Measurements from ENCODE around the gene SLC26A4. TPM values are rescaled to one million over a fixed set of nuclear protein-coding genes. Genes with fewer than 3 reads are reported as not detected.

The SLC26A4 gene
- total and polyA plus RNA-seq, 7 donors, result 0.25 to 1.4 (median 0.57) TPM; not detected in 1

- no peaks in the 10 kb centered on the region for H3K36me3 ChIP-seq
- WGBS, 2 donors, result 97% methylated on average over 5 of the region's 5 CpGs
- H3K9me3 ChIP-seq, result no peaks in the 10 kb centered on the region
- no peak overlapping the region for H3K4me3 ChIP-seq
- H3K4me1 ChIP-seq, result no peaks in the 10 kb centered on the region
- H3K27me3 ChIP-seq, result no peaks in the 10 kb centered on the region
- intact Hi-C loops (cut with DNase I), result no loop called here
- TF ChIP-seq POLR2A (IDR thresholded peaks at IDR 0.05), result no peak
- no peak for TF ChIP-seq EP300 (IDR thresholded peaks at IDR 0.05)
- no peak for DNase-seq
- no peak overlapping the region for H3K27ac ChIP-seq
Measured at GRCh38 chr7:107652642-107653041, 8.0 kb upstream of the SLC26A4 start.

- H3K9me3 ChIP-seq, result no peaks in the 10 kb centered on the region
- DNase-seq, result no peak
- no peaks in the 10 kb centered on the region for H3K36me3 ChIP-seq
- intact Hi-C loops (cut with DNase I), result no loop called here
- H3K27ac ChIP-seq, result no peak overlapping the region
- TF ChIP-seq EP300 (IDR thresholded peaks at IDR 0.05) (no peak), POLR2A (IDR thresholded peaks at IDR 0.05) (no peak), POLR2AphosphoS5 (IDR thresholded peaks at IDR 0.05) (no peak)
- TF ChIP-seq, protein P1, sequence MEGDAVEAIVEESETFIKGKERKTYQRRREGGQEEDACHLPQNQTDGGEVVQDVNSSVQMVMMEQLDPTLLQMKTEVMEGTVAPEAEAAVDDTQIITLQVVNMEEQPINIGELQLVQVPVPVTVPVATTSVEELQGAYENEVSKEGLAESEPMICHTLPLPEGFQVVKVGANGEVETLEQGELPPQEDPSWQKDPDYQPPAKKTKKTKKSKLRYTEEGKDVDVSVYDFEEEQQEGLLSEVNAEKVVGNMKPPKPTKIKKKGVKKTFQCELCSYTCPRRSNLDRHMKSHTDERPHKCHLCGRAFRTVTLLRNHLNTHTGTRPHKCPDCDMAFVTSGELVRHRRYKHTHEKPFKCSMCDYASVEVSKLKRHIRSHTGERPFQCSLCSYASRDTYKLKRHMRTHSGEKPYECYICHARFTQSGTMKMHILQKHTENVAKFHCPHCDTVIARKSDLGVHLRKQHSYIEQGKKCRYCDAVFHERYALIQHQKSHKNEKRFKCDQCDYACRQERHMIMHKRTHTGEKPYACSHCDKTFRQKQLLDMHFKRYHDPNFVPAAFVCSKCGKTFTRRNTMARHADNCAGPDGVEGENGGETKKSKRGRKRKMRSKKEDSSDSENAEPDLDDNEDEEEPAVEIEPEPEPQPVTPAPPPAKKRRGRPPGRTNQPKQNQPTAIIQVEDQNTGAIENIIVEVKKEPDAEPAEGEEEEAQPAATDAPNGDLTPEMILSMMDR (IDR thresholded peaks at IDR 0.05), result no peak
- H3K27me3 ChIP-seq, result peaks cover 19 to 37% (median 27%) of the 10 kb centered on the region in 3 donors
- no peak overlapping the region for H3K4me3 ChIP-seq
- H3K4me1 ChIP-seq, result peaks cover 0 to 19% (median 18%) of the 10 kb centered on the region in 4 donors
Measured at GRCh38 chr7:107658467-107658866, 2.2 kb upstream of the SLC26A4 start.

GRCh38 chr7:107659666-107660065, 962 bp upstream of the SLC26A4 start:
- Histone ChIP-seq H3K27me3 (peaks cover 19 to 43% (median 27%) of the 10 kb centered on the region in 3 donors), H3K27ac (no peak overlapping the region), H3K36me3 (no peaks in the 10 kb centered on the region), H3K4me1 (peaks cover 0 to 19% (median 18%) of the 10 kb centered on the region in 4 donors), H3K9me3 (no peaks in the 10 kb centered on the region), H3K4me3 (no peak overlapping the region)
- DNase-seq, result no peak
- intact Hi-C loops (cut with DNase I), result no loop called here
- TF ChIP-seq, protein P1 (IDR thresholded peaks at IDR 0.05), result no peak
- no peak for TF ChIP-seq POLR2AphosphoS5 (IDR thresholded peaks at IDR 0.05)
- no peak for TF ChIP-seq POLR2A (IDR thresholded peaks at IDR 0.05)
- TF ChIP-seq EP300 (IDR thresholded peaks at IDR 0.05), result no peak
- 71 to 85% methylated on average over 4 of the region's 4 CpGs for WGBS, 2 donors

GRCh38 chr7:107661081-107661864, 645 bp downstream of the SLC26A4 start:
- intact Hi-C loops (cut with DNase I), result no loop called here
- Histone ChIP-seq H3K36me3 (no peaks in the 10 kb centered on the region), H3K9me3 (no peaks in the 10 kb centered on the region), H3K27ac (no peak overlapping the region), H3K4me3 (peak overlapping the region; percentile 1 to 51 (median 45)), H3K4me1 (peaks cover 0 to 19% (median 18%) of the 10 kb centered on the region in 4 donors), H3K27me3 (peaks cover 19 to 43% (median 27%) of the 10 kb centered on the region in 3 donors)
- TF ChIP-seq EP300 (IDR thresholded peaks at IDR 0.05) (no peak), POLR2AphosphoS5 (IDR thresholded peaks at IDR 0.05) (no peak), POLR2A (IDR thresholded peaks at IDR 0.05) (no peak)
- TF ChIP-seq, protein P1 (IDR thresholded peaks at IDR 0.05), result no peak
- WGBS, 2 donors, result 1% methylated on average over 73 of the region's 73 CpGs
- DNase-seq, result peak; percentile 68

GRCh38 chr7:107661865-107662379, 1.3 kb downstream of the SLC26A4 start:
- Histone ChIP-seq H3K27me3 (peaks cover 19 to 43% (median 27%) of the 10 kb centered on the region in 3 donors), H3K27ac (no peak overlapping the region), H3K36me3 (no peaks in the 10 kb centered on the region), H3K9me3 (no peaks in the 10 kb centered on the region), H3K4me1 (peaks cover 0 to 19% (median 18%) of the 10 kb centered on the region in 4 donors), H3K4me3 (peak overlapping the region; percentile 1 to 51 (median 45))
- intact Hi-C loops (cut with DNase I), result no loop called here
- DNase-seq, result no peak
- TF ChIP-seq POLR2A (IDR thresholded peaks at IDR 0.05), result no peak
- TF ChIP-seq, protein P1 (IDR thresholded peaks at IDR 0.05), result no peak
- TF ChIP-seq EP300 (IDR thresholded peaks at IDR 0.05), result no peak
- no peak for TF ChIP-seq POLR2AphosphoS5 (IDR thresholded peaks at IDR 0.05)
- WGBS, 2 donors, result 10 to 13% methylated on average over 20 of the region's 20 CpGs
